Endothelial cell of umbilical vein (primary cell): Measurements from ENCODE around the gene PTAR1. TPM values are rescaled to one million over a fixed set of nuclear protein-coding genes. Genes with fewer than 3 reads are reported as not detected.
A peak's percentile ranks its signal among the peaks of the same experiment; 100 is the strongest.

ENCODE experiments used
- BruUV-seq: library from RNA; stranded (reverse); fragments of 400-500 nt; replicated peaks from 2 replicates; lab custom pipeline; 2021; lab: Mats Ljungman, UMichigan
- CTCF ChIA-PET: fragments of 300-600, 350-600 bp; sonication (Branson Sonifier 250); formaldehyde crosslinking; loops from one replicate; lab custom pipeline; 2021; ENCODE audit warnings: antibody characterized with exemption, inconsistent platforms; lab: Charles Lee
- POLR2A ChIA-PET: fragments of 300-600, 350-600 bp; sonication (Branson Sonifier 250); formaldehyde crosslinking; loops from one replicate; lab custom pipeline; 2021; ENCODE audit warnings: antibody characterized with exemption, inconsistent platforms; lab: Charles Lee
- DNase-seq: peaks from one replicate; pipeline ENCODE4 v3.0.0-alpha.2; 2011; ENCODE audit warnings: low read depth, low spot score
- FAIRE-seq: peaks from 2 replicates; lab custom pipeline; 2011; peaks lifted over from hg19 to GRCh38; lab: Jason Lieb, UNC
- H2AFZ ChIP-seq: 2 replicates; pipeline ENCODE4 v1.6.0; 2012; ENCODE audit warnings: low read depth, low read length, control low read depth, inconsistent platforms
- H3K27ac ChIP-seq: 2 replicates; pipeline ENCODE4 v1.5.1; 2011; ENCODE audit warnings: low read depth, mild to moderate bottlenecking, control low read depth, low read length, moderate library complexity; ENCODE audit not compliant: insufficient read depth
- H3K27me3 ChIP-seq, 2 experiments: 2 replicates each; pipeline versions ENCODE4 v1.6.0 to v1.6.1; 2011; ENCODE audit warnings: low read length in 2 of 2, mixed read lengths in 1 of 2; ENCODE audit not compliant: control insufficient read depth in 2 of 2, insufficient read depth in 2 of 2
- H3K36me3 ChIP-seq, 2 experiments: 2 replicates in 1 of 2; 3 replicates in 1 of 2; pipeline ENCODE4 v1.5.1; 2011; ENCODE audit warnings: low read length in 2 of 2, mild to moderate bottlenecking in 1 of 2, moderate library complexity in 1 of 2; ENCODE audit not compliant: control insufficient read depth in 2 of 2, insufficient read depth in 2 of 2; ENCODE audit errors: extremely low read depth in 1 of 2
- H3K4me1 ChIP-seq: 3 replicates; pipeline ENCODE4 v1.5.1; 2011; ENCODE audit warnings: mild to moderate bottlenecking, low read length; ENCODE audit not compliant: control insufficient read depth, insufficient read depth; ENCODE audit errors: extremely low read depth
- H3K4me2 ChIP-seq: 2 replicates; pipeline ENCODE4 v1.6.1; 2011; ENCODE audit warnings: low read length, control low read depth, mixed read lengths; ENCODE audit not compliant: insufficient read depth
- H3K4me3 ChIP-seq, 3 experiments: fragments of 200-600 bp in 1 of 3; sonication (generic), shearing (Covaris generic) in 1 of 3; replicated peaks in 1 of 3; 2 replicates each; pipeline ENCODE4 v1.5.1; 2011 to 2016; ENCODE audit warnings: control low read depth in 3 of 3, low read length in 3 of 3, mild to moderate bottlenecking in 2 of 3, inconsistent platforms in 1 of 3, low read depth in 1 of 3, moderate library complexity in 1 of 3; ENCODE audit not compliant: insufficient read depth in 1 of 3
- H3K79me2 ChIP-seq: 2 replicates; pipeline ENCODE4 v1.6.0; 2012; ENCODE audit warnings: low read length, inconsistent platforms; ENCODE audit not compliant: control insufficient read depth, insufficient read depth
- H3K9ac ChIP-seq: replicated peaks from 2 replicates; pipeline ENCODE3; 2011; ENCODE audit warnings: low read length, control low read depth; ENCODE audit not compliant: insufficient read depth; ENCODE audit errors: extremely low read depth
- H3K9me1 ChIP-seq: replicated peaks from 3 replicates; pipeline ENCODE4 v1.6.0; 2011; ENCODE audit warnings: mild to moderate bottlenecking, low read length; ENCODE audit not compliant: control insufficient read depth, insufficient read depth; ENCODE audit errors: extremely low read depth
- H3K9me3 ChIP-seq: replicated peaks from 2 replicates; pipeline ENCODE4 v1.5.1; 2012; ENCODE audit warnings: low read length, inconsistent platforms; ENCODE audit not compliant: control insufficient read depth, insufficient read depth
- H4K20me1 ChIP-seq: replicated peaks from 2 replicates; pipeline ENCODE3; 2011; ENCODE audit warnings: mild to moderate bottlenecking, low read length; ENCODE audit not compliant: control insufficient read depth, insufficient read depth; ENCODE audit errors: extremely low read depth
- EZH2 ChIP-seq: IDR thresholded peaks from 2 replicates; pipeline ENCODE4 v1.6.1; 2012; ENCODE audit warnings: borderline replicate concordance, low read depth, mild to moderate bottlenecking, moderate library complexity, low read length, inconsistent platforms; ENCODE audit not compliant: severe bottlenecking
- MYC ChIP-seq: IDR thresholded peaks from one replicate; pipeline ENCODE4 v1.6.1; 2011; ENCODE audit warnings: mild to moderate bottlenecking, low read depth, low read length
- POLR2A ChIP-seq: IDR thresholded peaks from 2 replicates; pipeline ENCODE4 v1.6.1; 2012; ENCODE audit warnings: low read depth, mild to moderate bottlenecking, control low read depth, low read length
- POLR2AphosphoS5 ChIP-seq: IDR thresholded peaks from 2 replicates; pipeline ENCODE4 v1.6.1; 2012; ENCODE audit warnings: low read depth, mild to moderate bottlenecking, control low read depth, low read length, moderate library complexity; ENCODE audit not compliant: insufficient read depth
- dilution Hi-C: fragments of 300-500 bp; cut with MboI; formaldehyde crosslinking; loops from one replicate; pipeline ENCODE4 v1.15.0; 2019; ENCODE audit warnings: low sequenced_read_pairs; ENCODE audit not compliant: extremely low pct_ligation_motif_present
- intact Hi-C: fragments of 100-400 bp; cut with micrococcal nuclease; formaldehyde crosslinking; loops from one replicate; pipeline ENCODE4 v1.10.0; 2022
- polyA plus RNA-seq, 4 experiments: library from polyadenylated mRNA; depleted of rRNA in 3 of 4; stranded (reverse) in 3 of 4; unstranded in 1 of 4; fragments of >200 nt; gene quantifications; 2 replicates each; pipeline versions ENCODE4 v1.2.1 to v1.2.3, GENCODE V29; 2011 to 2012; ENCODE audit warnings: missing spikeins in 1 of 4
- total RNA-seq: library from RNA; stranded (reverse); gene quantifications from 2 replicates; pipeline ENCODE4 v1.2.3, GENCODE V29; 2021
- TF ChIP-seq, protein P1 (sequence below), 2 donors: IDR thresholded peaks; 1 replicate in 1 of 2; 2 replicates in 1 of 2; pipeline ENCODE4 v1.5.1; 2011; ENCODE audit warnings: low read length in 2 of 2, mild to moderate bottlenecking in 2 of 2, moderate library complexity in 2 of 2, control low read depth in 1 of 2, inconsistent platforms in 1 of 2, low read depth in 1 of 2; ENCODE audit not compliant: insufficient read depth in 1 of 2; ENCODE audit errors: extremely low read depth in 1 of 2
- TF ChIP-seq, protein P2 (sequence below): IDR thresholded peaks from 2 replicates; pipeline ENCODE4 v1.6.1; 2011; ENCODE audit not compliant: insufficient read depth, insufficient read length

Gene PTAR1
- total and polyA plus RNA-seq, 2 donors (not counting 3 experiments of a cell fraction or from before 2014, with no cell fraction given), result 8.1 to 46.8 TPM

DNA sequence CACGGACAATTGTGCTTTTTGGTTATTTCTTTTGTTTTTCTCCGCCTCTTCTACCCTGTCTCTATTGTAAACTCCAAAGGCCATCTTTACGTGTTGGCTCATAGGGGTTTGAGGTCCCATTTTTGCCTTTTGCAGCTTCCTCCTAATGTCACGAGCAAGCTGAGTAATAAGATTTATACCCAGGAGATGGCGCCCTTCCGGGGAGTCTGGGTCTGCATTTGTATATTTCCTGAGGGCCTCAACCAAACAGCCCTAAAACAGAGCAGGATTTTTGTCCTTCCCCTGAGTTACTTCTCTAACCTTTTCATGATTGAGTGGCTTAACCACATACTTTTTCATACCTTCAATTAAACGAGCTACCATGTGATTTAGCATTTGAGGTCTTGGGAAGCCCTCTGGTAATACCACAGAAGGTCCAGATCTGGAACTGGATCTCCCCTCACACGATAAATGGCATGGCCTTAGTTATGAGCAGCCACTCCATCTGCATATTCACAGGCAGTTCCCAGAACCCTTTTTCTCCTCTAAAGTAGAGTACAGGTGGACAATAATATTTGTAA lies 49.6 kb upstream of the PTAR1 start:
- Histone ChIP-seq H3K4me1 (no peaks in the 10 kb centered on the region), H3K9me1 (no peaks in the 10 kb centered on the region), H4K20me1 (no peaks in the 10 kb centered on the region), H3K79me2 (no peaks in the 10 kb centered on the region), H3K9me3 (no peaks in the 10 kb centered on the region), H2AFZ (no peak overlapping the region), H3K36me3 (no peaks in the 10 kb centered on the region), H3K4me2 (no peak overlapping the region), H3K27ac (no peak overlapping the region), H3K4me3 (no peak overlapping the region), H3K9ac (no peak overlapping the region), H3K27me3 (peaks cover 41 to 46% of the 10 kb centered on the region in 2 experiments)
- CTCF ChIA-PET, result interaction anchor here (0.6 to 5.8 kb wide), 29 partner anchors 8 to 464 kb away, joined by 3 to 91 read pairs (median 4); partner anchors contain the start of gene APBA1
- intact Hi-C loops, result loop anchor here (1.0 to 2.0 kb wide), 4 partner anchors 69 to 303 kb away; no protein-coding TSS in a partner anchor
- FAIRE-seq (peak; percentile 24), DNase-seq (peak; percentile 36)
- POLR2A ChIA-PET, result no interaction called here
- dilution Hi-C loops, result no loop called here
- no TSS peak for BruUV-seq
- TF ChIP-seq EZH2, result no peak
- TF ChIP-seq, protein P1, sequence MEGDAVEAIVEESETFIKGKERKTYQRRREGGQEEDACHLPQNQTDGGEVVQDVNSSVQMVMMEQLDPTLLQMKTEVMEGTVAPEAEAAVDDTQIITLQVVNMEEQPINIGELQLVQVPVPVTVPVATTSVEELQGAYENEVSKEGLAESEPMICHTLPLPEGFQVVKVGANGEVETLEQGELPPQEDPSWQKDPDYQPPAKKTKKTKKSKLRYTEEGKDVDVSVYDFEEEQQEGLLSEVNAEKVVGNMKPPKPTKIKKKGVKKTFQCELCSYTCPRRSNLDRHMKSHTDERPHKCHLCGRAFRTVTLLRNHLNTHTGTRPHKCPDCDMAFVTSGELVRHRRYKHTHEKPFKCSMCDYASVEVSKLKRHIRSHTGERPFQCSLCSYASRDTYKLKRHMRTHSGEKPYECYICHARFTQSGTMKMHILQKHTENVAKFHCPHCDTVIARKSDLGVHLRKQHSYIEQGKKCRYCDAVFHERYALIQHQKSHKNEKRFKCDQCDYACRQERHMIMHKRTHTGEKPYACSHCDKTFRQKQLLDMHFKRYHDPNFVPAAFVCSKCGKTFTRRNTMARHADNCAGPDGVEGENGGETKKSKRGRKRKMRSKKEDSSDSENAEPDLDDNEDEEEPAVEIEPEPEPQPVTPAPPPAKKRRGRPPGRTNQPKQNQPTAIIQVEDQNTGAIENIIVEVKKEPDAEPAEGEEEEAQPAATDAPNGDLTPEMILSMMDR (IDR thresholded peaks at IDR 0.05; ENCODE audit: extremely low read depth in 1 of 2, insufficient read depth in 1 of 2, low read depth in 1 of 2, low read length in 2 of 2), result peak; percentile 33 to 35
- TF ChIP-seq, protein P2, sequence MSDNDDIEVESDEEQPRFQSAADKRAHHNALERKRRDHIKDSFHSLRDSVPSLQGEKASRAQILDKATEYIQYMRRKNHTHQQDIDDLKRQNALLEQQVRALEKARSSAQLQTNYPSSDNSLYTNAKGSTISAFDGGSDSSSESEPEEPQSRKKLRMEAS, result no peak
- no peak for TF ChIP-seq POLR2A
- no peak for TF ChIP-seq MYC
- TF ChIP-seq POLR2AphosphoS5, result no peak
